GM12801 (cell line): Measurements from ENCODE around the gene SENP1.

Experiments used
- TF ChIP-seq, protein P1 (sequence below): IDR thresholded peaks from one replicate; pipeline ENCODE4 v1.5.1; 2011; ENCODE audit warnings: control low read depth; ENCODE audit not compliant: insufficient read length; ENCODE audit errors: extremely low read depth

The SENP1 gene

DNA sequence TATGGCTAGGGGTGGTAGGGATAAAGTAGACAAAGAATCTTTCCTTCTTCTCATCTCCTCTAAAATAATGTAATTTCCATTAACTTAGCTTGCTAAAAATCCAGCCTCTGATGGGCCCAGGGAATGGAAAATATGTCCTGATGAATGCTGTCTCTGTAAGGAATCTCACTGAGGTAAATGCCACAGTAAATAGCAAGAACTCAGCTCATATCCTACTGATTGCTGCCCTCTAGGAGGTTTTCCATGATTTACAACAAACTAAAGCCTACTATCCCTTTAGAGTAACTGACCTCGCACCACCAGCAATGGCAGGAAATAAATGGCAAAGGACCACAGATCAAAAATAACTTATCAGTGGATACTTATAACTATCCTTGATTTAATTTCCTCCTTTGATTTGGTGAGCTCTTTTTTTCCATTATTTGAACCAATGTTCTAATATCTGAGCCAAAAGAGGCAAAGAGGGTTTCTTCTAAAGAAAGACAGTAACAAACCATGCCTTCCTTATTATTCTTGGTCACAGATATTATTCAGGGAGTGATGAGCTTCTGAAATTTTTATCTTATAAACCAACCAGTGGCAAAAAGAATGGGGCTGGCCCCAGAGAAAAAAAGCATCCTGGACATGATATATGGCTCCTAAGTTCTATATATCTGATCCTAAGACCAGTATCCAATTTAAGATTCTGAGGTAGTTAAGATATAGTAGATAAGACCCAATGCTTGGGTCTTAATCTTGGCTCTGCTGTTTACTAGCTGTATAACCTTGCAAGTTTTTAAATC, 43.8 kb downstream of the SENP1 start:
- TF ChIP-seq, protein P1, sequence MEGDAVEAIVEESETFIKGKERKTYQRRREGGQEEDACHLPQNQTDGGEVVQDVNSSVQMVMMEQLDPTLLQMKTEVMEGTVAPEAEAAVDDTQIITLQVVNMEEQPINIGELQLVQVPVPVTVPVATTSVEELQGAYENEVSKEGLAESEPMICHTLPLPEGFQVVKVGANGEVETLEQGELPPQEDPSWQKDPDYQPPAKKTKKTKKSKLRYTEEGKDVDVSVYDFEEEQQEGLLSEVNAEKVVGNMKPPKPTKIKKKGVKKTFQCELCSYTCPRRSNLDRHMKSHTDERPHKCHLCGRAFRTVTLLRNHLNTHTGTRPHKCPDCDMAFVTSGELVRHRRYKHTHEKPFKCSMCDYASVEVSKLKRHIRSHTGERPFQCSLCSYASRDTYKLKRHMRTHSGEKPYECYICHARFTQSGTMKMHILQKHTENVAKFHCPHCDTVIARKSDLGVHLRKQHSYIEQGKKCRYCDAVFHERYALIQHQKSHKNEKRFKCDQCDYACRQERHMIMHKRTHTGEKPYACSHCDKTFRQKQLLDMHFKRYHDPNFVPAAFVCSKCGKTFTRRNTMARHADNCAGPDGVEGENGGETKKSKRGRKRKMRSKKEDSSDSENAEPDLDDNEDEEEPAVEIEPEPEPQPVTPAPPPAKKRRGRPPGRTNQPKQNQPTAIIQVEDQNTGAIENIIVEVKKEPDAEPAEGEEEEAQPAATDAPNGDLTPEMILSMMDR, result no peak

DNA sequence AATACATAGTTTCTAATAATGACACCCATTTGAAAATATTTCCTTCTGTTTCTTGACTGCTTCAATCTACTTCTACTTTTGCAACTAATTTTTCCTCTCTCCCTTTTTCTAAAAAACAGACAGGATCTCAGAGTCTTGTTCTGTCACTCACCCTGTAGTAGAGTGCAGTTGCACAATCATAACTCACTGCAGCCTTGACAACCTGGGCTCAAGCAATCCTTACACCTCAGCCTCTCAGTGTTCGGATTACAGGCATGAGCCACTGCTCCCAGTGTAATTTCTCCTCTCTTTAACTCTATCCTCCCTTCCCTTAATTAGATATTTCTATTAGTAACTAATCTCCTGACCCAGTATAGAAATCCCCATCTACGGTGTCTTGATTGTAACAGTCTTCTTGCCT, 45.4 kb downstream of the SENP1 start:
- TF ChIP-seq, protein P1, result no peak

DNA sequence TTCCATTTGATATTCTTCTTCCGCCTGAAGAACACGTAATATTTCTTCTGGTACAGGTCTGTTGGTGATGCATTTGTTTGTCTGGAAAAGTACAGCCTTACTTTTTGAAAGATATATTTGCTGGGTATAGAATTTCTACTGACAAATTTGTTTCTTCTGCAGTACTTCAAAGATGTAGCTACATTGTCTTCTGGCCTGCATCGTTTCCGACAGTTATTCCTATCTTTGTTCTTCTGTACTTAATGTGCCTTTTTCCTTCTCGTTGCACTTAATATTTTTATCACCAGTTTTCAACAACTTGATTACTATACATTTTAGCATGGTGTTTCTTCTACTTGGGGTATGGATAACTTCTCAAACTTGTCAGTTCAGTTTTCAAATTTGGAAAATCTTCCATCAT, 47.1 kb downstream of the SENP1 start:
- TF ChIP-seq, protein P1, result no peak

DNA sequence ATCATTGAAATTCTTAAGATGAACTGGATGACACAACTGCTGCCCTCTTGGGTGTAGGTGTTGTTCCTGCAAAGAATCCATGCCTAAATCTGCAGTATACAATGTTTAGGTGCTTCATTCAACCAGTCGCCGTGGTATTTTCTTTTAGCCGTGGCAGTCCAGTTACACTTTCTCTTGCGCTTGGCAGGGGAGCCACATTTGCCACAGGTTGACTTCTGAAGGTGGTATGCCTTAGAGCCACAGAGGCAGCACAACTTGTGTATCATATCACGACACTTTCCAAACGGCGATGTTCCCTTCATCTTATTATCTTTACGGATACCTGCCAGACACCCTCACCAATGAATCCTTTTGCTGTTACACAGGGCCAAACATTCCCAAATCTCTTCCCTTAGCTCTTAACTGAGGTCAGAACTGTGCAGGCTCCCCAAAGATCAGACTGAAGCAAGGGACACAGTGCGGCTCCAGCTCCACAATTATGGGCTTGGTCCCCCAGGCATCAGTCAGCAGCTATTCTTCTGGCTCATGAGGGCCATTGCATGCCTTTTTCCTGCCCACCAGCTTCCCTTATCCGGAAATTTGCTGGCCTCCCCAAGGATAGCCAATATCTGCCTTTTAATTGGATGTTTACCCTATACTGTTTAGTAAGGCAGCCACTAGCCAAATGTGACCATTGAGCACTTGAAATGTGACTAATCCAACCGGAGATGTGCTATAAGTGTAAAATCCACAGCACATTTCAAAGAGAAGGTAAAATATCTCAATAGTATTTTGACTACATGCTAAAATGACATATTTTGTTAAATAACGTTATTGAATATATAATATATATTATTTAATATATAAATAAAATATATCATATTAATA, 50.7 kb downstream of the SENP1 start:
- TF ChIP-seq, protein P1, result no peak

DNA sequence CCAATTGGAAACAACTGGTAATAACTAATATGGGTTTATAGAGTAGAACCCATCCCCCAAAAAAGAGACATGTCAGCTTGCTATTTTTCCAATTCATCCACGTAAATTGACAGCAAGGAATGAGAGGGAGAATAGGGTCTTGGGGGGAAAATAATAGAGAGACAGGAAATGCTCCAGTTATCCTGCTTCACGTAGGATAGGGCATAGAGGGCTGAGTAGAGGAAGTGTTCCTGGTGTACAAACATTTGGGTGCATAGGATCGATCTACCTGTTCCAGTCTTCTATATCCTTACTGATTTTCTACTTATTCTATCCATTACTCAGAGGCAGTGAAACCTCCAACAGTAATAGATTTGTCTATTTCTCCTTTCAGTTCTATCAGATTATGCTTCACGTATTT, 52.0 kb downstream of the SENP1 start:
- TF ChIP-seq, protein P1, result no peak

DNA sequence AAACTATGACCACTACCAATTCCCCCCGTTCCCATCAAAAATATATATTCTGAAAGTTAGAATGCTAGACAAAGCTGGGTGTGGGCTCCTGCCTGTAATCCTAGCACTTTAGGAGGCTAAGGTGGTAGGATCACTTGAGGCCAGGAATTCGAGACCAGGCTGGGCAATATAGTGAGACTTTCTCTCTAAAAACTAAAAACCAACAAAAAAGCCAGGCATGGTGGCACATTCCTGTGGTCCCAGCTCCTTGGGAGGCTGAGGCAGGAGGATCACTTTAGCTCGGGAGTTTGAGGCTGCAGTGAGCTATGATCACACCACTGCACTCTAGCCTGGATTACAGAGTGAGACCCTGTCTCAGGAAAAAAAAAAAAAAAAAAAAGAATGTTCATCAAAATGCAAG, 52.8 kb downstream of the SENP1 start:
- TF ChIP-seq, protein P1, result no peak

DNA sequence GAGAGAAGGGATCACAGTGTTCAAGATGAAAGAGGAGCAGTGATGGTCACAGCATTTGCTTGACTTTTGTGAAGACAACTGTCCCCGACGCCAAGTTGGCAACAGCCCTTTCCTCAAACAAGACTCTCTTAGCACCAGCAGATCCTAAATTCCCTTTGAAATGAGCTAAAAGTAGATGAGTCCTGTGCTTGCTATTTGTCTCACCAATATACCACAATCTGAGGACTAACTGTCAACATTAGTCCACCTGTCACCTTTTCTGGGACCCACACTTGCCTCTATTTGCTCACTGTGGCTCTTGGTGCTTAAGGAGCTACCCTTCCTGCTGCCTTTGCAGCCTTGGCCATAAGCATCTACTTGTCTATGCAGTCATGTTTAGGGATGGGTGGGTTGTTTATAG, 54.2 kb downstream of the SENP1 start:
- TF ChIP-seq, protein P1, result no peak
